PC-9 (cell line): Measurements from ENCODE around the gene DLGAP5.

Source experiments
- CTCF ChIP-seq: fragments of 200-600 bp; sonication (generic); conservative IDR thresholded peaks from 2 replicates; pipeline ENCODE4 v1.6.1; 2017; ENCODE audit warnings: mixed run types, antibody characterized with exemption, mild to moderate bottlenecking, moderate library complexity
- EZH2 ChIP-seq: fragments of 200-600 bp; sonication (generic); IDR thresholded peaks from 2 replicates; pipeline ENCODE4 v1.8.0; 2017; ENCODE audit warnings: antibody characterized with exemption, low read depth

GRCh38 chr14:55109836-55110235 is 81.5 kb downstream of the DLGAP5 start:
- no peak for TF ChIP-seq CTCF
- TF ChIP-seq EZH2 = no peak
